Fibroblast of the conjunctiva (primary cell): Measurements from ENCODE around the gene DLK1.

Experiments used
- DNase-seq: peaks from one replicate; pipeline ENCODE4 v3.0.0-alpha.2; 2010; ENCODE audit warnings: low read depth

Gene DLK1

DNA sequence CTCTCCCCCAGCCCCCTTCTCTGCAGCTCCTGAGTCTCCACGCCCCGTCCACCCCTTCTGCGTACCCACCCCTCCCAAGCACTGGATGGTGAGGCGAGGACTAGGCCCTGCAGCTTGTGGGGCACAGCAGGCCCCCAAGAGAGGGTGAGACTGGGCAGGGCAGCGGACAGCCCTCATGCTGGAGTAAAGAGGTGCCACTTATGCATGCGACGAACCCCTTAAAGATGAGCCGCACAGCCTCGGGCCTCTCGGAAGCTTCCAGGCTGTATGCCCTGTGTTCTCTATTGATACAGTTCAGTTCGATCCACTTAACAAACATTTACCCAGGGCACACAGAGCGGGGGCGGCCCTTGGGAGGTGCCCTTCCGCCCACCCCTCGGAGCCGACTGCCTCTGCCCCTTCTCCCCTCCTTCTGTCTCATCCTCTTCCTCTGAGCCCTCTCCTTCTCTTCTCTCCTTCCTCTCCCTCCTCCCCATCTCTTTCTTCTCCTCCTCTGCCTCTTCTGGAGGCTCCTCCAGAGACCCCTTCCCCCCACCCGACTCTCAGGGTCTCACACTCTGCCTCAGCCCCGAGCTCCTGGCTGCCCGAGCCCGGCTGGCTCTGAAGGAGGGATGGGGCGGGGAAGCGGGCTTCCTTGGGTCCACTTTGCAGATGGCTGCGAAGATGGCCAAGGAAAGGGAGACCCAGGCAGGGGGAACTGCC lies 32.7 kb upstream of the DLK1 start:
- no peak for DNase-seq

DNA sequence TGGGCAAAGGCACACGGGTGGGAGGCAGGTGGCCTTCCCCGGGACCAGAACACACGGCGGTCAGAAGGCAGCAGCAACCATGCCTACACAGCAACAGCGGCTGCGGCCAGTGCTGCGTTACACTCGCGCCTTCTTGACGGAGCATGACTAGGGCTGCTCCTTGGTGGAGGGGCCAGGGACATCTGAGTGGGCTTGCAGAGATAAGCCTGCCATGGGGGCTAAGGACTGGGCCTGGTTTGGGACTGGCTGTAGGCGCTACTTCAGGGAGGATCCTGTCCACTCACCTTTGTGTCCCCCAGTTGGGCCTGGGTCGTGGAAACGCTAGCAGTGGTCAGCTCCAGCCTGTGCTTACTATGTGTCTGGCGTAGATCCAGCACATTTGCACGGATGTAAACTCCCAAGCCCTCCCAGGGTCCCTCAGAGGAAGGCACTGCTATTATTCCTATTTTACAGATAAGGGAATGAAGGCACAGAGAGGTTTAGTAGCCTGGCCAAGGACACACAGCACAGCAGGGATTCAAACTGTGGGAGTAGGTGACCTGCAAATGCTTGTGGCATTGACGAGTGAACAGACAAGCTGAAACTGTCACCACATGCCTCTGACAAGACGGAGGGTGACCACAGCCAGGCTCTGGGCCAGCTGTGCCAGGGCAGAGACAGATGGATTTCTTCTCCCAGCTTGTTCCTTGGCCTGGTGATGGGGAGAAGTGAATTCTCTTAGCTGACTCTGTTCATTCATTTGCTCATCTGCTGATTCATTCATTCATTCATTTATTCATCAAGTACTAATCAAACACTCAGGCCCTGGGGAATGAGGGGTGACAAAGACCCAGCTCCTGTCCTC lies 31.9 kb upstream of the DLK1 start:
- DNase-seq = no peak

DNA sequence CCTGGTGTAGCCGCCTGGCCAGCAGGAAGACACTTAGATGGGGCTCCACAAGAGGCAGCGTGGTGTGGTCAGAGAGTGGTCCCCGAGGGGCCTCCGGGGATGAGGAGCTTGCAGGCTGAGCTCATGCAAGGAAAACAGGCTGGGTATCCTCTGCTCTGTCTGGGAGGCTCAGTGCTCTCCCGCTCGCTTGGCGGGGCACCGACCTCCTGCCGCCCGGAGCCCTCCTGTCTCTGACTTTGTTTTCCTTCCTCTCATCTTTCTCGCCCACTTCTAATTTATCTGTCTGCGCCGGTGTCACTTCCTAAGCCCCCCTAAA lies 31.3 kb upstream of the DLK1 start:
- no peak for DNase-seq

DNA sequence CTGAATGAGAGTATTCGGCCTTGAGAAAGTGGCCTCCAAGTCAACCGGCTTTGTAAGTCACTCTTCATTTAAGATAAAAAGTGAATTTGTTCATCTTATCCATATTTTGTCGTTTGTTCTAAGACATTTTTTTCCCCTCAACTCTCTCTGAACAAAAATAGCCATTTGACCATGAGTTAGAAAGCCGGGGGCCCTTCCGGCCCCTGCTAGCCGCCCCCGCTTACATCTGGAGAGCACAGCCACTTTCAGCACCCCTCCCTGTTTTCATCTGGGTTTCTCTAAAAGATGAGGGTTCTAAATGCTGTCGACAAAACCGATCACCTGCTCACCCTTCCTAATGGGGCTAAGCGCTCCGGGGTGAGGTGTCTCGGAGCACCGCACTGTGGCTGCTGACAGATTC lies 30.7 kb upstream of the DLK1 start:
- DNase-seq = no peak

GRCh38 chr14:100696590-100696989 lies 30.1 kb upstream of the DLK1 start:
- no peak for DNase-seq

- DNase-seq = no peak
Measured at GRCh38 chr14:100698066-100698465, 28.6 kb upstream of the DLK1 start.

DNA sequence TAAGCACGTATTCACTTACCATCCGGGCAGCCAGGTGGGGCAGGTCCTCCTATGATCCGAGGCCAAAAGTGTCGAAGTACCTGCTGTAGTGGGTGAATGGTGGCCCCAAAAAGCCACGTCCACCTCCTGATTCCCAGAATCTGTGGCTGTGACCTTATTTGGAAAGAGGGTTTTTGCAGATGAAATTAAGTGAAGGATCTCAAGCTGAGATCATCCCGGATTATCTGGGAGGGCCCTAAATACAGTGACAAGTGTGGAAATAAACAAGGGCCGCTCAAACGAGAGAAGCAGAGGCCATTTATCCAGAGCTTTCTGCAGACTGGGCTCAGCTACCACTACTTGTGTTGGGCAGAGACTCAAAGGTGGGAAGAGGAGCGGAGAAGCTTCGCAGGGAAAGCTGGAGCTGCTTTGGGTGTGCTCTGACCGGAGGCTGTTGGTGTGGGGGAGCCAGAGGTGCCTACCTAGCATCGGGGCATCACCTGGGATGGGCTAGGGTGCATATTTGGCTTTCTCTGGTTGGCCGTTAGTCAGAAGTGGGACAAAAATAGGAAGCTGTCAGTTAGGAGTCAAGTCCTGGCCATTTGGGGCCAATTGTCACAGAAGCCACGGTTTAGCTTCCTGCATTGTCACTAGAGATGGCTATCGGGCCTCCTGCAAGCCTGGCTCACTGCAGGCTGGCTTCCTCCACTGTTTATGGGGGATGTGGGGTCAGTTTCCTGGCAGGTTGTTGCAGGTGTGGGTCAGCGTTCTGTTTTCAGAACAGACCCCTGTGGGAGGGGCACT lies 27.8 kb upstream of the DLK1 start:
- no peak for DNase-seq

- DNase-seq = no peak
Measured at GRCh38 chr14:100701314-100701713, 25.4 kb upstream of the DLK1 start.

DNA sequence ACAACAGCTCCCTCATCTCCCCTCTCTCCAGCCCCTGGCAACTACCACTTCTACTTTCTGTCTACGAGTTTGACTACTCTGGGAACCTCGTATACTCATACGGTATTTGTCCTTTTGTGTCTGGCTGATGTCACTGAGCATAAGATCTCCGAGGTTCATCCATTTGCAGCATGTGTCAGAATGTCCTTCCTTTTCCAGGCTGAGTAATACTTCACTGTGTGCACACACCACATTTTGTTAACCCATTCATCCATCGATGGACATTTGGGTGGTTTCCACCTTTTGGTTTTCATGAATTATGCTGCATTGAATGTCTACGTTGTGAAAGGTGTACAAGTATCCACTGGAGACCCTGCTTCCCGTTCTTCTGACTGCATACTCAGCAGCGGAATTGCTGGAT lies 24.1 kb upstream of the DLK1 start:
- DNase-seq = no peak

- no peak for DNase-seq
Measured at GRCh38 chr14:100703386-100704220, 23.1 kb upstream of the DLK1 start.

GRCh38 chr14:100706200-100706599 lies 20.5 kb upstream of the DLK1 start:
- no peak for DNase-seq

GRCh38 chr14:100706860-100707259 lies 19.8 kb upstream of the DLK1 start:
- no peak for DNase-seq

GRCh38 chr14:100708425-100709288 lies 18.0 kb upstream of the DLK1 start:
- DNase-seq = no peak

- DNase-seq = no peak
Measured at GRCh38 chr14:100709289-100710284, 17.1 kb upstream of the DLK1 start.

- DNase-seq = no peak
Measured at GRCh38 chr14:100710391-100710790, 16.3 kb upstream of the DLK1 start.

DNA sequence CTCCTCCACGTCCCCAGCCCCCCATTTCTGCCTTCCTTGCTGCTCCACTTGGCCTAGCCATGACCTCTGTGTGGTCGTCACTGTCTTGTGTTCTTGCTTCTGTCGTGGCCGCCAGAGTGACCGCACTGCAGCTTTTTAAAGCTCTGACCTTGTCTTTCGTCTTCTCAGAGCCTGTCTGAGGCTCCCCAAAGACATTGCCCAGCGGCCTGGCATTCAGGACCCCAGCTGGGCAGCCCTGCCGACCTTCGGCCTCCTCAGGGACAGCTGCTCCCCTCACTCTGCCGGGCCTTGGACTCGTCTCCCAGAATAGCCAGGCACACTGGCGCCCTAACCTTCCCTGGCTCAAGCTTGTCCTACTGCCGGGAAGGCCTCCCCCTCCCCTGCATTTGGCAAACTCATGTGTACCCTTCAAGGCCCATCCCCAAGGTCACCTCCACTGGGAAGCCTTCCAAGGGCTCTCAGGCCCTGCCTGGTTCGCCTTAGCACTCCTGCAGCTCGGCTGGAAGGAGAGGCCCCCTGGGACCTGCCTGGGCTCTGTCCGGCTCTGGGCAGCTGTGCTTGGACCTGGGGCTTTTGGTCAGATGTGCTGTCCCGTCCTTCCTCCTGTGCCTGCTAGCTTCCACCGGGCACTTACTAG lies 15.7 kb upstream of the DLK1 start:
- DNase-seq = no peak

DNA sequence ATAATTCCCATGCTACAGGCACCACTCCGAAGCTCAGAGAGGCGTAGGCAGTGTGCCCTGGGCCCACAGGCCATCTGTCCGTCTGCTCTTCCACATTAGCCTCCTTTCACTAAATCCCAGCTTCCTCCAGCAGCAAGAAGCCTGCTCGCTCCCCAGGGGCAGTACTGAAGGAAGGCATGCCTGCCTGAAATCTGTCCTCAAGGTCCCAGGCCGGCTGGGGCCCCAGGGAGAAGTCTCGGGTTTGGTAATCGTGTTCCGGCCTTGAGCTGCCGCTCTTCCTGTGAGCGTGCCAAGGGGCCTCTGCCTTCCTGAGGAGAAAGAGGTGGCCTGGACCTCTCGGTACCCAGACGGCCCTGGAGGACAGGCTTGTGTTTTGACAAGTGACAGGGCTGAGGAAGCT lies 15.2 kb upstream of the DLK1 start:
- DNase-seq = no peak

DNA sequence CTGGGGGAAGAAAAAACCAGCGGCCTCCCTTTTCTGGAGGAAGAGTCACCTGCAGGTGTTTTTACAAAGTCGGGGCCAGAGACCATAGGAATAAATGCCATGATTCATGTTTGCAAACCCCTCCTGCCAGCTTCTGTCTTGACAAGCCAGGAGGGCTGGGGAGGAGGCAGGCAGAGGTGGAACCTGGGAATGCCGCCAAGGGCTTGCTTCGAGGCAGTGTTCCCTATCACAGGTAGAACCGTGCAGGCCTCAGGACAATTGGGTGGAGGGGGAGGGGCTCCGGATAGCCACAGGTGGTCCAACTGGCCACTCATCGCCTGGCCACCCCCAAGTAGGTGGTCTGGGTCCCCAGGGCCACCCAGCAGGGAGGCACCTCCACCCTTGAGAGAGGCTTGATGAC lies 14.2 kb upstream of the DLK1 start:
- no peak for DNase-seq

DNA sequence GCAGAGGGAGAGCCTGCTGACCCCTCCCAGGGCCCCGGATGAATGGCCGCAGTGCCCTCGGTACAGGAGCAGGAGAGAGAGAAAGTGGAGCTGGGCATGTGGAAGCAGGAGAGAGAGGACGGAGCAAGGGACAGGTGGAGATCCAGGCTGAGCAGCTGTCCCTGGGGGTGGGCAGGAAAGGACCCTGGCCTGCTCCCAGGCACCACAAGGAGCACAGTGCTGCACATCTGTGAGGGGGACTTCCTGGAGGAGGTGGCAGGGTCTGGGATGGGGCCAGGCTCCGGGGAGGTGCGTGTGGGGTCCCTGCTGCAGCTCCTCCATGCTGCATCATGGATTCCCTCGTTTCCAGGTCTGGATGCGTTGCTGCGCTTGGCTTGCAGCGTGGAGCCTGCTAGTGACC lies 13.0 kb upstream of the DLK1 start:
- no peak for DNase-seq
